H1 (cell line): ENCODE data around the gene NCOA6. TPM values are rescaled to one million over a fixed set of nuclear protein-coding genes. Genes with fewer than 3 reads are reported as not detected.

Experiments used
- EP300 ChIP-seq, 2 experiments: IDR thresholded peaks; 1 replicate in 1 of 2; 2 replicates in 1 of 2; pipeline ENCODE4 v1.6.1; 2011 to 2012; ENCODE audit warnings: low read depth in 2 of 2, low read length in 2 of 2, mild to moderate bottlenecking in 2 of 2, borderline replicate concordance in 1 of 2, inconsistent platforms in 1 of 2, moderate library complexity in 1 of 2
- GTF2F1 ChIP-seq: IDR thresholded peaks from 2 replicates; pipeline ENCODE4 v1.6.1; 2012; ENCODE audit warnings: low read depth, low read length, improper control_type of control experiment, borderline replicate concordance
- HDAC6 ChIP-seq: IDR thresholded peaks from one replicate; pipeline ENCODE4 v1.7.1; 2012; ENCODE audit warnings: low read depth, mild to moderate bottlenecking, inconsistent platforms, low read length, moderate library complexity
- MAFK ChIP-seq: IDR thresholded peaks from 2 replicates; pipeline ENCODE4 v1.6.1; 2012; ENCODE audit warnings: low read depth, mild to moderate bottlenecking, improper control_type of control experiment, low read length
- NANOG ChIP-seq: IDR thresholded peaks from 2 replicates; pipeline ENCODE4 v1.6.1; 2011; ENCODE audit warnings: low read length, low read depth, mild to moderate bottlenecking, inconsistent platforms; ENCODE audit not compliant: insufficient read depth, poor library complexity, severe bottlenecking
- RBBP5 ChIP-seq: IDR thresholded peaks from 2 replicates; pipeline ENCODE4 v1.7.1; 2012; ENCODE audit warnings: low read depth, mild to moderate bottlenecking, inconsistent platforms, low read length, moderate library complexity, borderline replicate concordance
- SIN3A ChIP-seq, 2 experiments: IDR thresholded peaks in 1 of 2; conservative IDR thresholded peaks in 1 of 2; 2 replicates each; pipeline ENCODE4 v1.6.1; 2011 to 2012; ENCODE audit warnings: low read length in 2 of 2, improper control_type of control experiment in 1 of 2, low read depth in 1 of 2, mild to moderate bottlenecking in 1 of 2
- ZNF274 ChIP-seq: IDR thresholded peaks from 2 replicates; pipeline ENCODE4 v1.7.0; 2012; ENCODE audit warnings: low read length, borderline replicate concordance; ENCODE audit errors: extremely low read depth
- polyA plus RNA-seq, 7 experiments: library from polyadenylated mRNA; depleted of rRNA in 3 of 7; stranded (reverse) in 5 of 7; unstranded in 2 of 7; fragments of >200 nt in 5 of 7; fragments of 200-250 nt in 2 of 7; gene quantifications; 1 replicate in 5 of 7; 2 replicates in 1 of 7; 4 replicates in 1 of 7; pipeline versions ENCODE4 v1.2.1 to v1.2.3, GENCODE V29; 2011 to 2013; ENCODE audit warnings: missing spikeins in 2 of 7, mixed read lengths in 2 of 7
- total RNA-seq: library from RNA; stranded (reverse); fragmentation: NEBNext Ultra II Directional; extraction: Animal tissue kit (Norgen Biotek cat#: 25700); gene quantifications from 2 replicates; pipeline ENCODE4 v1.2.1, GENCODE V29; 2021

The NCOA6 gene
- total and polyA plus RNA-seq, 2 of the 8 experiments (the other 6 are each of a cell fraction or from before 2014, with no cell fraction given), result 9.0 to 9.5 TPM

- TF ChIP-seq EP300 (IDR thresholded peaks at IDR 0.05; ENCODE audit: borderline replicate concordance in 1 of 2, low read depth in 2 of 2, low read length in 2 of 2) (no peak), SIN3A (conservative IDR thresholded peaks at IDR 0.05 in 1 of 2, IDR thresholded peaks at IDR 0.05 in 1 of 2; ENCODE audit: low read depth in 1 of 2, low read length in 2 of 2) (no peak), MAFK (no peak), NANOG (no peak), GTF2F1 (no peak), RBBP5 (no peak), ZNF274 (no peak), HDAC6 (no peak)
These were observed 132.0 kb downstream of the NCOA6 start (continued) for GRCh38 chr20:34693414-34693813.
